Mesothelial cell of epicardium (in vitro differentiated cells): ENCODE measurements around the gene ADRA2C. TPM values are rescaled to one million over a fixed set of nuclear protein-coding genes. Genes with fewer than 3 reads are reported as not detected.

ENCODE experiments used
- DNase-seq, 2 experiments: peaks; one replicate each; pipeline ENCODE4 v3.0.0; 2021; ENCODE audit warnings: low spot score in 2 of 2; ENCODE audit not compliant: unreplicated experiment in 2 of 2
- H3K27ac Mint-ChIP-seq: 2 replicates; pipeline ENCODE4 v1.8.0; 2021; ENCODE audit warnings: mixed read lengths
- H3K27me3 Mint-ChIP-seq: 2 replicates; pipeline ENCODE4 v1.8.0; 2021; ENCODE audit warnings: low read depth, mixed read lengths
- H3K36me3 Mint-ChIP-seq: 2 replicates; pipeline ENCODE4 v1.8.0; 2021; ENCODE audit warnings: mixed read lengths
- H3K4me1 Mint-ChIP-seq: 2 replicates; pipeline ENCODE4 v1.8.0; 2021; ENCODE audit warnings: mixed read lengths
- H3K4me3 Mint-ChIP-seq: 2 replicates; pipeline ENCODE4 v1.8.0; 2021; ENCODE audit warnings: mild to moderate bottlenecking, moderate library complexity, mixed read lengths
- H3K9me3 Mint-ChIP-seq: 2 replicates; pipeline ENCODE4 v1.8.0; 2021; ENCODE audit warnings: mixed read lengths
- CTCF ChIP-seq: fragments of 200-600 bp; sonication (generic); IDR thresholded peaks from one replicate; pipeline ENCODE4 v1.5.0; 2021; ENCODE audit warnings: antibody characterized with exemption; ENCODE audit not compliant: unreplicated experiment
- total RNA-seq: library from RNA; stranded (reverse); gene quantifications from 3 replicates; pipeline ENCODE4 v1.2.1, GENCODE V29; 2021

ADRA2C gene
- total RNA-seq, 1 donor from 2014 or later, result 2.1 TPM

GRCh38 chr4:3742610-3743009 is 23.6 kb upstream of the ADRA2C start:
- peaks cover 61% of the 10 kb centered on the region for H3K27me3 Mint-ChIP-seq
- no peak overlapping the region for H3K27ac Mint-ChIP-seq
- no peaks in the 10 kb centered on the region for H3K4me1 Mint-ChIP-seq
- peaks cover 5% of the 10 kb centered on the region for H3K9me3 Mint-ChIP-seq
- no peak for DNase-seq
- TF ChIP-seq CTCF, result no peak
- H3K36me3 Mint-ChIP-seq, result no peaks in the 10 kb centered on the region
- no peak overlapping the region for H3K4me3 Mint-ChIP-seq

- Mint-ChIP-seq H3K9me3 (peaks cover 5% of the 10 kb centered on the region), H3K36me3 (no peaks in the 10 kb centered on the region), H3K27ac (no peak overlapping the region), H3K27me3 (peaks cover 73% of the 10 kb centered on the region), H3K4me3 (no peak overlapping the region), H3K4me1 (no peaks in the 10 kb centered on the region)
- TF ChIP-seq CTCF, result no peak
- no peak for DNase-seq
Observed at GRCh38 chr4:3744232-3744631, 22.0 kb upstream of the ADRA2C start.

- peaks cover 80% of the 10 kb centered on the region for H3K27me3 Mint-ChIP-seq
- H3K4me3 Mint-ChIP-seq, result no peak overlapping the region
- no peak for DNase-seq
- H3K9me3 Mint-ChIP-seq, result peaks cover 5% of the 10 kb centered on the region
- no peak overlapping the region for H3K27ac Mint-ChIP-seq
- no peaks in the 10 kb centered on the region for H3K4me1 Mint-ChIP-seq
- no peak for TF ChIP-seq CTCF
- no peaks in the 10 kb centered on the region for H3K36me3 Mint-ChIP-seq
Observed at GRCh38 chr4:3744901-3745300, 21.3 kb upstream of the ADRA2C start.

GRCh38 chr4:3745886-3746656 is 20.1 kb upstream of the ADRA2C start:
- H3K9me3 Mint-ChIP-seq, result peaks cover 5% of the 10 kb centered on the region
- H3K4me3 Mint-ChIP-seq, result no peak overlapping the region
- H3K36me3 Mint-ChIP-seq, result no peaks in the 10 kb centered on the region
- no peaks in the 10 kb centered on the region for H3K4me1 Mint-ChIP-seq
- peaks cover 88% of the 10 kb centered on the region for H3K27me3 Mint-ChIP-seq
- DNase-seq, result no peak
- TF ChIP-seq CTCF, result no peak
- no peak overlapping the region for H3K27ac Mint-ChIP-seq

- Mint-ChIP-seq H3K9me3 (peaks cover 3% of the 10 kb centered on the region), H3K27ac (no peak overlapping the region), H3K4me3 (no peak overlapping the region), H3K4me1 (no peaks in the 10 kb centered on the region), H3K27me3 (peaks cover 93% of the 10 kb centered on the region), H3K36me3 (no peaks in the 10 kb centered on the region)
- no peak for TF ChIP-seq CTCF
- DNase-seq, result no peak
Observed at GRCh38 chr4:3746701-3747580, 19.2 kb upstream of the ADRA2C start.
